ENCODE results near the gene CFAP43.

Gene CFAP43

DNA sequence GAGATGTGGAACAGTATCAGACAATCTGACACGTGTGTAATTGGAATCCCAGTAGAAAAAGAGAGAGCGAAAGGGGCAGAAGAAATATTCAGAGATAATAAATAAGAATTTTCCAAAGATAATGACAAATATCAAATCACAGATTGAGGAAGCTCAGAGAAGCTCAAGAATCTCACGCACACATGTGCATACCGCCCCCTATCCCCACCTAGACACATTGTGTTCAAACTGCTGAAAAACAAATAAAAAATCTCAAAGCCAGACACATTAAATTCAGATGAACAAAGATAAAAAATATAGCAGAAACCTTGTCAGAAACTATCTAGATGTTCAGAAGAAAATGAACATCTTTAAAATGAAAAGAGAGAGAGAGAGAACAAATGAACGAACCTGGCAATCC lies 92.9 kb downstream of the CFAP43 start:
- DNase-seq (ENCODE audit: low read depth): no peak

DNA sequence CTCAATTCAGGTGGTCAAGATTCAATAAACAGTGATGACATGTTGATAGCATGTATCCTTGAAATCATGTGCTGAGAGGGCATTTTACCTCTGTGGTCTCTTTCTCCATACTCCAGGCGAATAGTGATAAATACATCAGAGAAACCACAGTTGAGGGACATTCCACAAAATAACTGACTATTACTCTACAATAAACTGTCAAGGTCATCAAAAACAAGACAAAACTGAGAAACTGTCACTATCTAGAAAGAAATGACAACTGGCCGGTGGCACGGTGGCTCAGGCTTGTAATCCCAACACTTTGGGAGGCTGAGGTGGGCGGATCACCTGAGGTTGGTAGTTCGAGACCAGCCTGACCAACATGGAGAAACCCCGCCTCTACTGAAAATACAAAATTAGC lies 94.0 kb downstream of the CFAP43 start:
- no peak for DNase-seq (ENCODE audit: low read depth)

DNA sequence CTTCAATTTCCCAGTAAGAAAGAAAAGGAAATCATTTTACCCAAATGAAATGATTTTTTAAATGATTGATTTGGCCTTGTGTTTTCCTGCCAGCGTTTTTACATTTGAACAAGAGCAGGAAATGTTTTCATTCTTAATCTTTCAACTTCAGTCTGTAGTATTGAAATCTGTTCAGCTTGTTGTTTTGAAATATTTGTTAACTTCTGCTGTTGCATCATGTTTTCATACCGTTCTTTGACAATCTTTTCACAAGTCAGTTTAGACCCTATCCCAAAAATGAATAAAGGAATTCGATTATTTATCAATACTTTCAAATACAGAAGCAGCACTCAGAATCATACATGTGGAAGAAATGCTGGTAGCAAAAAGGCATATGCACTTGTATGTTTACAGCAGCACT lies 102.1 kb downstream of the CFAP43 start:
- DNase-seq (ENCODE audit: low read depth): no peak

DNA sequence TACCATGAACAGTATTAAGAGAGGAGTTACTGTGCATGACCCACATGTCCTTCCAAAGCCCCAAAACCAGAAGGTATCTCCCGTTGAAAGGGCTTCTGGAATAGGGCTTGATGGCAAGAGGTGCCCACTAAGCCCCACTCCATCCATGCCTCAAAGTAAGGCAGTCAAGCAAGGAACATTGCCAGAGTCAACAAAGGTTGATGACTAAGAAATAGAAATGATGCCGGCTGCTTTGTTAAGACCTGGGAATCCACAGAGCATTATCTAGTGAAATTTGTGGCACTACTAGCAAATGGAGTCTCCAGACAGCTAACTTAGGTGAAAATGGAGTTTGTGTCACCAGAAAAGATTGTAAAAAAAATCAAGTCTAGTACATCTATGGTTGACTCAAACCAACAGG lies 104.0 kb downstream of the CFAP43 start:
- DNase-seq (ENCODE audit: low read depth): no peak

DNA sequence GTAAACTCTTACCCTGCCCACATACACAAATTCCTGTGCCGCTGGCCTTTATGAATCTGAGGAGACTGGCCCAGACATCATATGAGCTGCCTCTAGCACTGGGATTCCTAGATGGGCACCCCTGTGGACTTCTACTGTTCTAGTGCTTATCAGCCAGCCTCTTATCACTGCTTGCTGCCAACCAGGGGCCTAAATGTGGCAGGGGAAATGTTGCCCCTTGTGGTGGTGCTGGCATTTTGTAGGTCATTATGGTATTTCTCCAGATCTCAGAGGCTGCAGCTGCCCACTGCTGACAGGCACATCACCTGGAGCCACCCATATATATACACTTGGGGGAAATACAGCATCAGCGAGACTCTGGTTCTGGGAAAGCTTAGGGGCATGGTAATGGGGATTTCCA lies 104.8 kb downstream of the CFAP43 start:
- DNase-seq (ENCODE audit: low read depth): no peak

DNA sequence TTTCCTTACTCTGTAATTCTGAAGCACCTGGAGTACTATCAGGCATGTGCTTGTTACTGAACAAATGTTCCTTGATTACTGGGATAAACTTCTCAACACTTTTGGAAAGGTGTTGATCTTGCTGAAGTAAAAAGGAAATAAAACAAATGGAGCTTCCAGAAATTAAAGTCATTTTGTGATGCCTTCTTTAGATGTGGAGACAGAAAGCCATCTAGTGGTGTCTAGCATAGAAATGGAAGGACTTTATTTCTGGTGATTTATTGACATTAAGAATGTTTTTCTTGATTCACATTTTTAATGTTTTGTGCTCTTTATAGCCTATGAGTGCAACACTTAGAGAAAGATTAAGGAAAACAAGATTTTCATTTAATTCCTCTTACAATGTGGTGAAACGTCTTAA lies 108.8 kb downstream of the CFAP43 start:
- no peak for DNase-seq (ENCODE audit: low read depth)

DNA sequence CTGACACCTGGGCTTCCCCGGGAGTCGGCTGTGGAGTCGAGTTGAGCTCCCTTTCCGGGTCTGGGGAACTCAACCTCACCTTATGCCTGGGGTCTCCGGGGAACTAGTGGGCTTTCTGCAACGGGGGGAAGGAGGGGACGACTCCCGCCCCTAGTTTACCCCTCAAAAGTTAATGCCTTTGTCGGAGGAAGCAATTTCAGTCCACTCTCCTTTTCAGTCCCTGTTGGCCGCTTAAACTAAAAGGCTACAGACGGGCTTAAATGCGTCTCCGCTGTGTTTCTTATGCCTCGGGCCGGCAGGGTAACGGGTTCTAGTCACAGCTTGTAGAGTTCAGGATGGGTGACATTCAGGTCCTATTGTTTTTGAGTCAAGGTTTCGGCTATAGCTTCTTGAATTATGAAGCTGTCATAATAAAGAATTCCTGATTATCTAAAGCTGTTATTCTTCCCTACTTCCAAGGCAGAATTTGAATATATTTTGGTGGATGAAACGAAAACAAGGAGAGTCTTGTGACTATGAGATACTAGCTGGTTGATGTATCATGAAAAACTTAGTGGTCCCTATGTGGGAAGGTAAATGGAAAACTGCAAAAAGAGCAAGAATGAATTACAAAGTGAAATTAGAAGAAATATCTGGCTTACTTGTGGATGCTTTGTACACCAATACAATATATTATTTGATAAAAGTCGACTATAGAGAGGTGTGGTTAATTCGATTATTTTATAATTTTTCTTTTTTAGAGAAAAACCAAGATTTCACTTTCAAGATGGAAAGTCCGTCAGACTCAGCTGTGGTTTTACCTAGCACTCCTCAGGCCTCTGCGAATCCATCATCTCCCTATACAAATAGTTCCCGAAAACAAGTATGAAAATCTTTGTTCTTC lies 109.7 kb downstream of the CFAP43 start:
- no peak for DNase-seq (ENCODE audit: low read depth)

DNA sequence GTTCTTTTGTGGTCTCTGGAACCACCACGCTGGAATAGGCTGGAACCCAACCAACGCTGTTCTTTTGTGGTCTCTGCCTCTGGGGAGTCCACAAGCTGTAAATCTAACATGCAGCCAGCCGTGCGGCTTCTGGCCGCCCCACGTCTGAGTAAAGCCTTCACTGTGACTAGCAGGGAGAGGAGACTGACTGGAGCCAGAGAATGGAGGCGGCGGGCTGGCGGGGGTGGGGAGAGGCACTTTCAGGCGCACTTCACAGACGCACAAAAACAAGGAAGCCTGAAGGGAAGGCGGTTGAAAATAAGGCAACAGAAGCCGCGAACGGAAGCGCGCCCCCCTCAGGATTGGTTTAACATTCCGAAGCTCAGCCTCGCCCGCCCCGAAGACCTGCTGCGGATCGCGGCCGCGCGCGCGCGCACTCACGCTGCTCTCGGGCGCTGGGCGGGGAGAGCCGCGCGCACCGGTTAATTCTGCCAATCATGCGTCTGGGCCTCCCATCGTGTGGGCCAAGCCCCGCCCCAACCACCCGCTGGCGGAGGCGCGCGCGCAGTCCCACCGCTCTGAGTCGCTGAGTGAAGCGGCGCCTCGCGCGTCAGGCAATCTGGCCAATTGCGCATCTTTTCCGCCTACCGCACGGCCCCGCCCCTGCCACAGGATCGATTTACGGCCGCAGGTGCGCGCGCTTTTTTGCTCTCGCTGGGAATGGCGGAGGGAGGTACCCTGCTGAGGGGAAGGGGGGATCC lies 110.5 kb downstream of the CFAP43 start, which contains the start of gene SFR1:
SFR1 (plus strand) TSS at position 687 of the 740 bp plus-strand sequence; CDS start at position 700, 13 bp downstream.
- DNase-seq (ENCODE audit: low read depth): peak; percentile 98

DNA sequence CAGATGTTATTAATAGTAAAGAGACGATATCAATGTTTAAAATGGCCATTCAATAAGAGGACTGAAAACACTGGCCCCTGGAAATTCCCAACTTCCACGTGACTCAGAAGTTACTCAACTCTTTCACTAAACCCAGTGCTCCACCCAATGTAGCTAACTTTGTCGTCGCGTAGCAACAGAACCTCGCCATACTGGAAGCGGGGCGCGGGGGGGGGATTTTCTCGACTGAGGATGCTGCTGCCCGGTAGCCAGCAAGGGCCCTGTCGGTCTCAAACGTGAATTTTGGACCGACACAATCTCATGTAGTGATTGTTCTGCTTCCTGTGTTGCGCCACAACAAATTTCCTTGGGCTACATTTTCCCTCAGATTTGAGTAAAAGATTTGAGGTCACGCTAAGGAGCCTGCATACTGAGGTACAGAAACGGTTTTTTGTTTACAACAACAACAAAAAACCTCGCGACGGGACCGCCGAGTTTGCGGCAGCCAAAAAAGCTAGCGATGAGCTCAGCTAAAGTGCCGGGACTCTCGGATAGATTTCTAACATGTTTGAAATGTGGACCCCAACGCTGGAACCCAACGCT lies 111.2 kb downstream of the CFAP43 start:
- peak; percentile 60 for DNase-seq (ENCODE audit: low read depth)

DNA sequence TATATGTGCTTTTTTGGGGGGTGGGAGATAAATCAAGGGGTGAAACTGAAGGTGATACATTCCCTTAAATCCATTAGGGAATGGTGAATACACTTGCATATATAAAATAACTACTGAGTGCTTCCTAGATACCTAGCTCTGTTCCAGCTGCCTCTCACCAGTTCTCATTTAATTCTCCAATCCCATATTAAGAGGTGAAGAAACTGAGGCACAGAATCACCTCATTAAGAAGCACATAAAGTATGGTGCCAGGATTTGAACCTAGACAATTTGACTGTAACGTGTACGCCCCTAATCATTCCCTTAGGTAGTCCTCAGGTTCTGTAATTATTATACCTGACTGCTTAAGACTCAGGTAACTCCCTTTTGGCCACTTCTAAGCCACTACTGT lies 111.7 kb downstream of the CFAP43 start:
- DNase-seq (ENCODE audit: low read depth): no peak

DNA sequence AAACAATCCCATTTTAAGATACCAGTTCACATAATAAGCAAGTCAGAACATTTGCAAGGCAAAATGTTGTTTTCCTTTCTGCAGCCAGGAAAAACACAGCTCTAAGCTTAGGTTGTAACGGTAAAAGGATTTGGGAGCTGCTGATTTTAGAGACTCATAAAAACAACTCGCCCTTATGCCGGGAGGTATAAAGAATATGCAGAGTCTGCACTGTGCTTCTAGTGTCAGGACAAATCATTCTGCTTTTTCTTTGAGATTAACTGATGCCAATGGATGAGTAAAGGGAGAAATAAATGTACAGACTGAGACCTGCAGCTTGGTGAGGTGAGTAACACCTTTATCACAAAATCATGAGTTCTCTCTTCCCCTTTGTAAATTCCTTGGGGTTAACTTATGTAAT lies 112.2 kb downstream of the CFAP43 start:
- no peak for DNase-seq (ENCODE audit: low read depth)

DNA sequence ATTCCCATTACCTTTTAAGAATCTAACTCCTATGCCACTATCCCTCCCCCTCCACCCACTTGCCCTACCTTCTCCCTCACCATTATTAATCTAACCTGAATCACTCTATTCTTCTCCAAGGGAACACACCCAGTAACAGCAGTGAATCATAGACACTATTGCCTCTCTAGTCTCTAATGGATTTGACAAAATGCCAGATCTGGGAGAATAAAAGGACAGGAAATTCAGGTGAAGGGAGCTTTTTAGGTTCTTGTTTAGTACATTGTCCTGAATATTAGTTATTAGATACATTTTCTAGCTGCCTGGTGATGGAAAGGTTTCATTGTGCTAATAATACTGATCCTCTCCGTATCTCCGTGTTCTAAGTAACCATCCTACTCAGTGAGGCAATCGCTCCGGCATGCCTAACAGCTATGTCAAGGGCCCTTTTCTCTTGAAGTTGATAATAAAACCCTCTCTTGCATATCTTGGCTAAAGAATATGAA lies 114.3 kb downstream of the CFAP43 start:
- DNase-seq (ENCODE audit: low read depth): no peak

DNA sequence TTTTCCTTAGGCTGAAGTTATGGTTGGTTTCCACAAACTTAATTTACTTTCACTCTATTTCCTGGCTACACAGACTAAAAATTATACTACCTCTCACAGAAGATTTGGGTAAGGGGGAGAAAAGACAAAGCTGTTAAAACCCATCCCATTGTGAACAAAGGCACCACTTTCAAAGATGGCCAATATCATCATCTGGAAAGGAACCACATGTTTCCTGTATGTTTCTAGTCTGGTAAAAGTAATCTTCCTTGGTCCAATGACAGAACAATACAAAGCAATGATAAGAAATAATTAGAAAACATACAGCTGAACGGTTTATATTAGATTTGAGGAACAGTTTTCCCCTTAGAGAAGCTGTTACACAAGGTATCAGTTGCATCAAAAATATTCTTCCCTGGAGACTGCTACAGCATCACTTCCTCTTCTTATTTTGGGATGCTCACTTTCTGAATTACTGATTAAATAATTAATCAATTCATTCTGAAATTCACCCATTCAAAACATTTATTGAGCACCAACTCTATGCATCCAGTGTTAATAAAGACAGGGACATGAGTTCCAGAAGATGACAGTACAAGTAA lies 118.7 kb downstream of the CFAP43 start:
- no peak for DNase-seq (ENCODE audit: low read depth)

DNA sequence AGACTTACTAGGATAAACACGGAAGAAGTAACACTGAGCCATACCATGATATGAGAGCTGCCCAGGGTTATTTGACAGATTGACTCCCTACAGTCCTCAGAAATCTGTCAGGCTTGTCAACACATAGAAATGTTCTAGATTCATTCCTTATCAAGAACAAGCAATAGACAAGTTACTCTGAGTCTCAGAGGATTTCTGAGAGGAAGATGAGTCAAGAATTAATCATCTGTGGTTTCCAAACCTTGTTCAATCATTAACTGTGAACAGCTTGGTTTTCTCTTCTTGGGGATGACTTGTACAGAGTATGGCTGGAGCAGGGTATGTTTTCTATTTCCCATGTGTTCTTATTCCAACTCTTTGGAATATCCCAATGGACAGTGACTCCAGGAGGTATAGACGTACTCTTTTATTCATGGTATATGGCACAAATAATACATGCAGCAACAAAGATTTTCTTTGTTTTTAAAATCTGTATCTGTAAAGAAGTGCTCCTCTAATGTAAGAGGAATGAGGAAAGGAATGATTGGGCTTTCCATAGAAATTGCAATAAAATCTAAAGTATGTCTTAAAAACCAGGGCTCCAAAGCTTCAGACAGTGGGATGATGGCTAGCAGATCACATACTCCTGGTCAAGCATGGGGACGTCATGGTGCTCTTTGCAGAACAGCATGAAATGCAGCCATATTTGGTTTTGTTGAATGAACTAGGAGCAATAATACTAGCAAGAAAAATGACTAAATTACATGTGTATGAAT lies 122.1 kb downstream of the CFAP43 start:
- DNase-seq (ENCODE audit: low read depth): no peak

DNA sequence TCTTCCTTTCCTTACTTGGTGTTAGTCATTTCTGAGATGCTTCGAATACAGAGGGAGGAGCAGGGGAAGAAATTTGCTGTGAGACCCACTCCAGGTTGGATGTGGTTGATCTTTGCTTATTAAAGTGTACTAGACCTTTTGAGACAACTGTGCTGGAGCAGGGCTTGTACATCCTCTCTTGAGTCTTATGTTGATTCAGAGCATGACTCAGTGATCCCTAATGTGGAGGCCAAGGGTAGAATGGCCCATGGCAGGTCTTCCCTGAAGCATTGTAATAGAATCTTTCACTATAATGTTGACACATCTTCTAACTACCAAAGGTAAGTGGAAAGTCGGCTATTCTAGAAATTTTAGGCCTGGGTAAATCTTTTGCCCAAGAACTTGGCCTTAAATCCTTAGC lies 127.2 kb downstream of the CFAP43 start:
- DNase-seq (ENCODE audit: low read depth): no peak

DNA sequence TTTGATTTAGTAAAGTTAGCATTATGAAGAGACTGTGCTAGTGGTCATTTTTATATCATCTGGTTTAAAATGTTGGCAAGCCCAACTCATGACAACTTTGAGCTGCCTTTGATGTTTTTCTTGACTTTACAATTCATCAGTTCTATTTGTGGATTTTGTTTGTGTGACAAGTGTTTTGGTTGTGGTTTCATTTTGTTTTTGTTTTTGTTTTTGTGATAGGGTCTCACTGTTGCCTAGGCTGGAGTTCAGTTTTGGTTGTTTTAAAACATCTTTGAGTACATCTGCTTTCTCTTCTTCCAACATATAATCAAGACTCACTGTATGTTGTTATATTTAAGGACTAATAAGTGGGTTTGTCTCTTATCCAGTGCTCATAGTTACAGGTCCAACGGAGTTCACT lies 127.7 kb downstream of the CFAP43 start:
- DNase-seq (ENCODE audit: low read depth): no peak

DNA sequence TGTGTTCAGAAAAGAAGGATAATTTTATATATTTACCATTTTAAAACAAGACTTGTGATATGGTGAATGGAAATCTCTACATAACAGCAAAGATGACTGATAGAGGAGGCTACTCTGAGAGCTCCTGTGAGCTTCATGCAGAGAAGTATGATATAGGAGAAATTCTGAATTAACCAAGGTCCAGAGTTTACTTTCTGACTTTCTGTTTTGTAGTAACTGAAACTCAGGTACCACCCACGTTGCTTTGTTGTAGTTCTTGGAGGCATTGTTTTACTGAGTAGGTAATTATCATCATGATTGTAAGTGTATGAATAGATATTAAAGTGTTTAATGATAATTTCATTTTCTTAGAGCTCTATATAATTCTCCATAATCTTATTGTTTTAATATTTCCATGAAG lies 128.2 kb downstream of the CFAP43 start:
- DNase-seq (ENCODE audit: low read depth): no peak

DNA sequence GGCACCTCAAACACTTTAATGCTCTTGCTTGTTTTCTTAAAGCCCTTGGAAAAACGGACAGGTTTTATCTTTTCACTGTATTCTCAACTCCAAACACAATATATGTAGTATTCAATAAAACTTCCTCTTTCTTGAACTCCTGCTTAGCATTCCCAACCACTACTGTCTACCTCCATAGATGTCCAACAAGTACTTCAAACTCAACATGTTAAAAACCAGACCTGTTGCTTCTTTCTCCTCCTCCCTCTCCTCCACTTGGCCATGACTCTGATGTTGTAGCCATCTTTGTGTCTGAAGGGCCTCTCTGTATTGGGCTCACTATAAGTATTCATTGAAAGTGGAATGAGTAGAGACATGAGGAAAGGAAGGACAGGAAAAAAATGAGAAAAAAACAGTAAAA lies 130.3 kb downstream of the CFAP43 start:
- no peak for DNase-seq (ENCODE audit: low read depth)

DNA sequence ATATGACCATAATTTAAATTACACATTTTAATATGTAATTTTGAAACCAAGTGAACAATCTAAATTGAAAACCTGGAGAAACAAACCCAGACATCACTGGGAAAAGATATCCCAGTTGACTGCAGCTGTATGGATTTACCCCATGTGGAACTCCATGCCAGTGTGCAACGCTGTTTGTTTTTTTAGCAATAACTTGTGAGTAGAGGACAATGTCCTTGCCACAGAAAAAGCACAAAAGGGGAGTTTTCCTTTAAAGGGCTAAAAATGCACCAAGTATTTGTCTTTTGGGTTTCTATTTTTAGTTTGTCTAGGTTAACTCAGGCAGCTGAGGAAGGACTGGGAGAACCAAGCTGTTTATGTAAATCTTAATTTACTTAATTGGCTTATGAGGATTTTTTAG lies 131.4 kb downstream of the CFAP43 start:
- no peak for DNase-seq (ENCODE audit: low read depth)

DNA sequence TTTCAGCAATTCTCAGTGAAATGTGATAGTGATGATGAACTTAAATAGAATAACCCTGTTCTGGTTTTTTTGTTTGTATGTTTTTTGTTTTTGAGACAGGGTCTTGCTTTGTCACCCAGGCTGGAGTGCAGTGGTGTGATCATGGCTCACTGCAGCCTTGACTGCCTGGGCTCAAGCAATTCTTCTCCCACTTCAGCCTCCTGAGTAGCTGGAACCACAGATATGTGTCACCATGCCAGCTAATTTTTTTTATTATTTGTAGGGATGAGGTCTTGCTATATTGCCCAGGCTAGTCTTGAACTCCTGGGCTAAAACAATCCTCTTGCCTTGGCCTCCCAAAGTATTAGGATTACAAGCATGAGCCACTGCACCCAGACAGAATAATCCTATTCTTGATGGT lies 132.2 kb downstream of the CFAP43 start:
- no peak for DNase-seq (ENCODE audit: low read depth)

DNA sequence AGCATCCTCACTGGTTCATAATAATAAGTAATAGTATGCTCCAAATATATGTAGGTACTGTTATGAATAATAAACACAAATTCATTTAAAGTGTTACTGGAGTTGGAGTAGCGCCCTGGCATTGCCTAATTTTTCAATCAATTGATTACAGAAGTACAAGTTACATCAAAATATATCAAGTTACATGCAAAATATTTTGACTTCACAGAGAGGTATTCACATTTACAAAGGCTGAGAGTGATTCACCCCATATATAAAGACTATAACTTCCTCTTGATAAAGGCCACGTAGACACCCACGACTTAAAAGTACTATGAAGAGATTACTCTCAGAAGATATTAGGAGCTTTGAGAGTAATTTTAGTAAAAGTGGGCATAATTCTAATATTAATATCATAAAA lies 132.9 kb downstream of the CFAP43 start:
- no peak for DNase-seq (ENCODE audit: low read depth)

Measured in stimulated activated CD8-positive, alpha-beta memory T cell treated with anti-CD3 and anti-CD28 coated beads, Interleukin-12 subunit alpha, Interleukin-12 subunit beta, amount 100 ng/mL, for 4 hours (primary cell).